PC-3 (cell line): Measurements from ENCODE around the gene SH3BP4. TPM values are rescaled to one million over a fixed set of nuclear protein-coding genes. Genes with fewer than 3 reads are reported as not detected.

Source experiments
- ATAC-seq: fragments of 200-7000 bp; cut with Tn5 transposase; 2 replicates; pipeline ENCODE4 v1.9.1; 2020; ENCODE audit warnings: mild to moderate bottlenecking, moderate library complexity
- BruUV-seq: library from RNA; stranded (reverse); fragments of 400-500 nt; replicated peaks from 2 replicates; lab custom pipeline; 2021; lab: Mats Ljungman, UMichigan
- CTCF ChIA-PET: fragments of 300-600 bp; sonication (Branson Sonifier 250); formaldehyde crosslinking; loops from one replicate; lab custom pipeline; 2022; ENCODE audit warnings: antibody characterized with exemption; lab: Charles Lee
- POLR2A ChIA-PET: fragments of 300-600 bp; sonication (Branson Sonifier 250); formaldehyde crosslinking; loops from one replicate; lab custom pipeline; 2022; ENCODE audit warnings: antibody characterized with exemption; ENCODE audit not compliant: unreplicated experiment; lab: Charles Lee
- DNase-seq: peaks from one replicate; pipeline ENCODE4 v3.0.0-alpha.2; 2015
- H2AFZ ChIP-seq: fragments of 300-600 bp; sonication (generic); 2 replicates; pipeline ENCODE4 v1.6.0; 2016; ENCODE audit warnings: antibody characterized with exemption, low read length
- H3F3A ChIP-seq: fragments of 300-600 bp; sonication (generic); one replicate; pipeline ENCODE4 v1.6.0; 2017; ENCODE audit warnings: antibody characterized with exemption, low read length, control low read depth, mild to moderate bottlenecking; ENCODE audit not compliant: unreplicated experiment
- H3K27ac ChIP-seq: fragments of 300-600 bp; sonication (generic); 2 replicates; pipeline ENCODE4 v1.5.1; 2016; ENCODE audit warnings: mild to moderate bottlenecking, low read length
- H3K27me3 ChIP-seq: fragments of 300-600 bp; sonication (generic); 2 replicates; pipeline ENCODE4 v1.6.1; 2016; ENCODE audit warnings: low read length, mixed read lengths
- H3K36me3 ChIP-seq: fragments of 300-600 bp; sonication (generic); 2 replicates; pipeline ENCODE4 v1.6.1; 2016; ENCODE audit warnings: low read depth, mixed run types, low read length, mixed read lengths
- H3K4me1 ChIP-seq: fragments of 300-600 bp; sonication (generic); 2 replicates; pipeline ENCODE4 v1.5.1; 2016; ENCODE audit warnings: low read length; ENCODE audit not compliant: insufficient read depth
- H3K4me2 ChIP-seq: fragments of 300-600 bp; sonication (generic); 2 replicates; pipeline ENCODE4 v1.6.0; 2016; ENCODE audit warnings: low read length
- H3K4me3 ChIP-seq: fragments of 300-600 bp; sonication (generic); 2 replicates; pipeline ENCODE4 v1.5.1; 2016; ENCODE audit warnings: mild to moderate bottlenecking, low read length, mixed read lengths
- H3K79me2 ChIP-seq: fragments of 300-600 bp; sonication (generic); 2 replicates; pipeline ENCODE4 v1.6.1; 2017; ENCODE audit warnings: low read length, mixed read lengths
- H3K9ac ChIP-seq: fragments of 300-600 bp; sonication (generic); 2 replicates; pipeline ENCODE4 v1.6.0; 2016; ENCODE audit warnings: mild to moderate bottlenecking, low read length
- H3K9me2 ChIP-seq: fragments of 300-600 bp; sonication (generic); replicated peaks from 2 replicates; pipeline ENCODE4 v1.6.1; 2016; ENCODE audit warnings: mixed run types, low read length, mixed read lengths
- H3K9me3 ChIP-seq: fragments of 300-600 bp; sonication (generic); 2 replicates; pipeline ENCODE4 v1.6.1; 2016; ENCODE audit warnings: low read length, mixed read lengths
- H4K20me1 ChIP-seq: fragments of 300-600 bp; sonication (generic); 2 replicates; pipeline ENCODE4 v1.6.1; 2016; ENCODE audit warnings: low read length, mixed read lengths
- CTCF ChIP-seq: fragments of 300-600 bp; sonication (generic); conservative IDR thresholded peaks from 2 replicates; pipeline ENCODE4 v1.5.1; 2017; ENCODE audit warnings: antibody characterized with exemption, low read depth, mild to moderate bottlenecking, low read length
- EZH2 ChIP-seq: fragments of 300-600 bp; sonication (generic); IDR thresholded peaks from one replicate; pipeline ENCODE4 v1.6.1; 2017; ENCODE audit warnings: antibody characterized with exemption, mild to moderate bottlenecking, low read length; ENCODE audit not compliant: unreplicated experiment
- EZH2phosphoT487 ChIP-seq: fragments of 300-600 bp; sonication (generic); IDR thresholded peaks from 2 replicates; pipeline ENCODE4 v1.6.1; 2018; ENCODE audit warnings: mild to moderate bottlenecking, antibody characterized with exemption, low read length, borderline replicate concordance
- intact Hi-C: fragments of 100-400 bp; cut with micrococcal nuclease; formaldehyde crosslinking; loops from 2 replicates; pipeline ENCODE4 v1.9.0; 2023
- total RNA-seq: library from RNA; depleted of rRNA; stranded (reverse); fragments of >200 nt; gene quantifications from 2 replicates; pipeline ENCODE4 v1.2.3, GENCODE V29; 2014

Gene SH3BP4
- total RNA-seq, 1 experiment from 2014 or later: 35.2 TPM

- Histone ChIP-seq H3K27ac (no peak overlapping the region), H3K4me3 (no peak overlapping the region), H3K9me3 (no peaks in the 10 kb centered on the region), H2AFZ (no peak overlapping the region), H3K9ac (no peak overlapping the region), H3K9me2 (no peaks in the 10 kb centered on the region), H3K36me3 (no peaks in the 10 kb centered on the region), H4K20me1 (peaks cover 6% of the 10 kb centered on the region; the same call in 1 of the 2 replicates), H3K27me3 (no peaks in the 10 kb centered on the region), H3K4me1 (peaks cover 42% of the 10 kb centered on the region), H3K79me2 (peaks cover 81% of the 10 kb centered on the region), H3K4me2 (peak overlapping the region; percentile 92; the same call in 1 of the 2 replicates), H3F3A (no peaks in the 10 kb centered on the region)
- DNase-seq (no peak), ATAC-seq (no peak)
- POLR2A ChIA-PET: interaction anchor here (0.7 kb wide), 1 partner anchor 156 kb away, joined by 3 read pairs; no protein-coding TSS in a partner anchor
- intact Hi-C loops: loop anchor here (10.0 kb wide), 2 partner anchors 130 to 400 kb away; no protein-coding TSS in a partner anchor
- CTCF ChIA-PET: interaction anchor here (0.6 kb wide), 1 partner anchor 152 kb away, joined by 12 read pairs; no protein-coding TSS in a partner anchor
- TF ChIP-seq CTCF (no peak), EZH2phosphoT487 (no peak), EZH2 (no peak)
- no TSS peak for BruUV-seq
These were observed 3.3 kb downstream of the SH3BP4 start for GRCh38 chr2:234955091-234955591.

- Histone ChIP-seq H3K9me3 (no peaks in the 10 kb centered on the region), H3K4me1 (peaks cover 39% of the 10 kb centered on the region), H3K9me2 (no peaks in the 10 kb centered on the region), H3K27ac (no peak overlapping the region), H2AFZ (no peak overlapping the region), H4K20me1 (peaks cover 6% of the 10 kb centered on the region; the same call in 1 of the 2 replicates), H3K79me2 (peaks cover 90% of the 10 kb centered on the region), H3K36me3 (no peaks in the 10 kb centered on the region), H3K4me3 (no peak overlapping the region), H3F3A (no peaks in the 10 kb centered on the region), H3K9ac (no peak overlapping the region), H3K27me3 (no peaks in the 10 kb centered on the region), H3K4me2 (no peak overlapping the region)
- no peak for DNase-seq
- CTCF ChIA-PET: interaction anchor here (0.6 kb wide), 1 partner anchor 151 kb away, joined by 12 read pairs; no protein-coding TSS in a partner anchor
- no peak for ATAC-seq
- TF ChIP-seq EZH2phosphoT487 (no peak), EZH2 (no peak), CTCF (no peak)
- POLR2A ChIA-PET: interaction anchor here (0.6 kb wide), 1 partner anchor 59 kb away, joined by 3 read pairs; no protein-coding TSS in a partner anchor
- no TSS peak for BruUV-seq
- intact Hi-C loops: loop anchor here (10.0 kb wide), 2 partner anchors 131 to 401 kb away; no protein-coding TSS in a partner anchor
These were observed 4.2 kb downstream of the SH3BP4 start for GRCh38 chr2:234955971-234956509.
